ENCODE results near the gene GALNT6.

- TF ChIP-seq CHD2 (IDR thresholded peaks at IDR 0.05; ENCODE audit: low read length, partially characterized antibody) (no peak), POLR2A (IDR thresholded peaks at IDR 0.05; ENCODE audit: low read length) (no peak)
These were observed 6.5 kb upstream of the GALNT6 start for GRCh38 chr12:51397670-51398069.
